Measurements from ENCODE around the gene ATP6AP2.

DNA sequence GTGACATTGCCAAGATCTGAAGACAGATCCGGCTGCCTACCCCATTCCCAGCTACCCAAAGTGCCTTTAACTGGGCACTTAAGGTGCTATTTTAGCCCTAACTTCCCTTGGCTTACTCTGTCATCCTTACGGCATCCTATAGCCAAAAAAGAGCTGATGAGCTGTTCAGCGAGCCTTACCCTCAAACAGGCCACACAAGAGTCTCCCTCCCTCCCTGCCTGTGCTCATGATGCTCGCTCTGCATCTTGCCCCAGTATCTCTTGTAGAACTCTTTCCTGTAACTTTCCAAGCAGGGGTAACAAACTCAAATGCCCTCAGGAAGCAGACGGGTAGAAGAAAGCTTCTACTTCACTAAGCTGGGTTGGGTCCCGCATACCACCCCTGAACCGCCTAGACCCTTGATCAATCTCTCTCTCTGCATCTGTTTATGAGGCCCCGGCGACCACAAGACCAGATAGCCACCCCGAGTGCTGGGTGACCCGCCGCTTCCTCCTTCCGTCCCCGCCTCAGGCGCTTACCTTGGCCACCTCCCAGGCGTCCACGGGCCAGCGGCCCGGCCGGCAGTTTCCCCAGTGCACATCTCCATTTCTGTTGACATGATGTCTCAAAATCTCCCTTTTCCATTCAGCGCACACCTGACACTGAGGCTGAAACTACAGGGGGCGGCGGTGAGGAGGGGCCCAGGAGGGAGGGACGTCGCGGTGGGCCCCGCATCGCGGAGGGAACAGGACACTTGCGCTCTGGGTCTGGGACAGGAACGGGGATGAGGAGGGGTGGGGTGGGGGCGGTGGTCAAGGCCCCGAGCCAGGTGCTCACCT lies 65.9 kb downstream of the ATP6AP2 start:
- TF ChIP-seq, protein P1, sequence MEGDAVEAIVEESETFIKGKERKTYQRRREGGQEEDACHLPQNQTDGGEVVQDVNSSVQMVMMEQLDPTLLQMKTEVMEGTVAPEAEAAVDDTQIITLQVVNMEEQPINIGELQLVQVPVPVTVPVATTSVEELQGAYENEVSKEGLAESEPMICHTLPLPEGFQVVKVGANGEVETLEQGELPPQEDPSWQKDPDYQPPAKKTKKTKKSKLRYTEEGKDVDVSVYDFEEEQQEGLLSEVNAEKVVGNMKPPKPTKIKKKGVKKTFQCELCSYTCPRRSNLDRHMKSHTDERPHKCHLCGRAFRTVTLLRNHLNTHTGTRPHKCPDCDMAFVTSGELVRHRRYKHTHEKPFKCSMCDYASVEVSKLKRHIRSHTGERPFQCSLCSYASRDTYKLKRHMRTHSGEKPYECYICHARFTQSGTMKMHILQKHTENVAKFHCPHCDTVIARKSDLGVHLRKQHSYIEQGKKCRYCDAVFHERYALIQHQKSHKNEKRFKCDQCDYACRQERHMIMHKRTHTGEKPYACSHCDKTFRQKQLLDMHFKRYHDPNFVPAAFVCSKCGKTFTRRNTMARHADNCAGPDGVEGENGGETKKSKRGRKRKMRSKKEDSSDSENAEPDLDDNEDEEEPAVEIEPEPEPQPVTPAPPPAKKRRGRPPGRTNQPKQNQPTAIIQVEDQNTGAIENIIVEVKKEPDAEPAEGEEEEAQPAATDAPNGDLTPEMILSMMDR (conservative IDR thresholded peaks at IDR 0.05; ENCODE audit: low read length), result no peak
- no peak for TF ChIP-seq EZH2phosphoT487 (IDR thresholded peaks at IDR 0.05; ENCODE audit: borderline replicate concordance)
